ENCODE data around the gene ASB3. TPM values are rescaled to one million over a fixed set of nuclear protein-coding genes. Genes with fewer than 3 reads are reported as not detected.

Gene ASB3
- polyA plus RNA-seq, 1 donor (not counting 4 experiments of a cell fraction or from before 2014, with no cell fraction given): 16.6 TPM

DNA sequence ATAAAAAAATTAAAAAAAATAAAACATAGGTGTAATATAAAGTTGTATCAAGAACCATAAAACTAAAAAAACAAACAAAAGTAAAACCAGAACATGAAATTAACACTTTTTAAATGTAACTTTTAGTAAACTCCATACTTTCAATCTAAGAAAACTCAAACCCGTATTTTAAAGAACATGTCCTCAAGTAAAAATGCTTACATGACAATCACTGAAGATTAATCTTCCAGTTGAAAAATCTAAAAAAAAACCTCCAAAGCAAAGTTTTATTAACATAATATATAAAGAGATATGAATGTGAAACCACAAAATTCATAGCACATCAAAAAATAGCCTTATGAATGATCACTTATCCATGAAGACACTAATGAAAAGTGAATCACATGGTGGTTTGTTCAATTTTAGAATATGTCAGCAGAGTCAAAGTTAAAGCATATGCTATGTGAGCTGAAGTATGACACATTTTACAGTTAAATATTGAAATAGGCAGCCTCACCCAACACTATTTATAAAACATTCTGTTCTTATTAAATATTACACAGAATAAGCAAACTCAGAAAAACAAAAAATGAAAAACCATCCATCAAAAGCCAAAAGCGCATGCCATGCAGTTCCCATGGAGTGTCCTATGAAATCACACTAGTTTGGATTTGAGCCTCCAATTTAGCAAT, 42.2 kb downstream of the ASB3 start:
- dilution Hi-C loops (cut with MboI; ENCODE audit: extremely low pct_ligation_motif_present, low sequenced_read_pairs): no loop called here

GRCh38 chr2:53740170-53740569, 46.6 kb downstream of the ASB3 start:
- Histone ChIP-seq H3K27ac (ENCODE audit: control insufficient read depth, insufficient read depth, low read length) (no peak overlapping the region), H3K79me2 (ENCODE audit: control insufficient read depth, insufficient read depth, low read length) (no peaks in the 10 kb centered on the region), H3K9ac (ENCODE audit: control insufficient read depth, extremely low read depth, insufficient read depth, low read length) (no peak overlapping the region), H3K9me3 (ENCODE audit: control insufficient read depth, low read depth, low read length) (no peaks in the 10 kb centered on the region), H3K27me3 (ENCODE audit: control insufficient read depth, extremely low read depth, insufficient read depth, low read length) (no peaks in the 10 kb centered on the region), H4K20me1 (ENCODE audit: control insufficient read depth, extremely low read depth, insufficient read depth, low read length) (no peaks in the 10 kb centered on the region), H2AFZ (ENCODE audit: control insufficient read depth, low read length) (no peak overlapping the region), H3K9me1 (ENCODE audit: control insufficient read depth, extremely low read depth, insufficient read depth, low read length) (no peaks in the 10 kb centered on the region), H3K4me1 (ENCODE audit: control insufficient read depth, extremely low read depth, insufficient read depth, low read length) (no peaks in the 10 kb centered on the region), H3K4me3 (ENCODE audit: control insufficient read depth in 2 of 3, extremely low read depth in 1 of 3, insufficient read depth in 2 of 3, low read depth in 1 of 3, low read length in 3 of 3) (no peak overlapping the region), H3K4me2 (ENCODE audit: control insufficient read depth, extremely low read depth, insufficient read depth, low read depth, low read length) (no peak overlapping the region), H3K36me3 (ENCODE audit: control insufficient read depth in 2 of 2, extremely low read depth in 1 of 2, insufficient read depth in 2 of 2, low read length in 2 of 2) (no peaks in the 10 kb centered on the region)
- dilution Hi-C loops (cut with MboI; ENCODE audit: extremely low pct_ligation_motif_present, low sequenced_read_pairs): no loop called here
- TF ChIP-seq EZH2 (IDR thresholded peaks at IDR 0.05; ENCODE audit: low read length) (no peak), CTCF (optimal IDR thresholded peaks at IDR 0.05 in 1 of 3, IDR thresholded peaks at IDR 0.05 in 1 of 3, conservative IDR thresholded peaks at IDR 0.05 in 1 of 3; ENCODE audit: extremely low read depth in 1 of 3, insufficient read depth in 2 of 3, low read length in 3 of 3) (peak in 1 of 3 experiments; percentile 24)
- no peak for FAIRE-seq
- DNase-seq (ENCODE audit: low read depth, low spot score): no peak

More for the DNA sequence above, 42.2 kb downstream of the ASB3 start:
- Histone ChIP-seq H3K4me2 (ENCODE audit: control insufficient read depth, extremely low read depth, insufficient read depth, low read depth, low read length) (no peak overlapping the region), H3K27me3 (ENCODE audit: control insufficient read depth, extremely low read depth, insufficient read depth, low read length) (no peaks in the 10 kb centered on the region), H4K20me1 (ENCODE audit: control insufficient read depth, extremely low read depth, insufficient read depth, low read length) (no peaks in the 10 kb centered on the region), H3K27ac (ENCODE audit: control insufficient read depth, insufficient read depth, low read length) (no peak overlapping the region), H3K9me3 (ENCODE audit: control insufficient read depth, low read depth, low read length) (no peaks in the 10 kb centered on the region), H3K4me3 (ENCODE audit: control insufficient read depth in 2 of 3, extremely low read depth in 1 of 3, insufficient read depth in 2 of 3, low read depth in 1 of 3, low read length in 3 of 3) (no peak overlapping the region), H2AFZ (ENCODE audit: control insufficient read depth, low read length) (no peak overlapping the region), H3K9ac (ENCODE audit: control insufficient read depth, extremely low read depth, insufficient read depth, low read length) (no peak overlapping the region), H3K36me3 (ENCODE audit: control insufficient read depth in 2 of 2, extremely low read depth in 1 of 2, insufficient read depth in 2 of 2, low read length in 2 of 2) (no peaks in the 10 kb centered on the region), H3K79me2 (ENCODE audit: control insufficient read depth, insufficient read depth, low read length) (no peaks in the 10 kb centered on the region), H3K9me1 (ENCODE audit: control insufficient read depth, extremely low read depth, insufficient read depth, low read length) (no peaks in the 10 kb centered on the region), H3K4me1 (ENCODE audit: control insufficient read depth, extremely low read depth, insufficient read depth, low read length) (no peaks in the 10 kb centered on the region)
- TF ChIP-seq CTCF (optimal IDR thresholded peaks at IDR 0.05 in 1 of 3, IDR thresholded peaks at IDR 0.05 in 1 of 3, conservative IDR thresholded peaks at IDR 0.05 in 1 of 3; ENCODE audit: extremely low read depth in 1 of 3, insufficient read depth in 2 of 3, low read length in 3 of 3): no peak
- TF ChIP-seq EZH2 (IDR thresholded peaks at IDR 0.05; ENCODE audit: low read length): no peak
- FAIRE-seq (no peak), DNase-seq (ENCODE audit: low read depth, low spot score) (no peak)

Data from keratinocyte (primary cell).